Upper lobe of left lung (tissue), 6 donors: ENCODE results near the gene RHBDD2. TPM values are rescaled to one million over a fixed set of nuclear protein-coding genes. Genes with fewer than 3 reads are reported as not detected.
"Not testable (repeated sequence)": the region's sequence is repeated elsewhere in the genome, so short reads cannot be mapped to it uniquely, and the experiment has no call there.

Experiments
- ATAC-seq, 2 donors: fragments of 200-7000 bp; cut with Tn5 transposase; one replicate each; pipeline ENCODE4 v1.9.1; 2022; ENCODE audit warnings: mild to moderate bottlenecking in 2 of 2, moderate library complexity in 2 of 2; ENCODE audit not compliant: low FRiP score in 2 of 2
- DNase-seq, 2 donors: peaks; one replicate each; pipeline ENCODE4 v3.0.0-alpha.2; 2019 to 2020
- H3K27ac ChIP-seq, 4 donors: fragments of 200-600 bp; sonication (generic); one replicate each; pipeline ENCODE4 v1.5.1; 2016 to 2019
- H3K27me3 ChIP-seq, 4 donors: fragments of 200-600 bp; sonication (generic); one replicate each; pipeline ENCODE4 v1.5.1; 2017 to 2019
- H3K36me3 ChIP-seq, 4 donors: fragments of 200-600 bp; sonication (generic); one replicate each; pipeline ENCODE4 v1.5.1; 2016 to 2019
- H3K4me1 ChIP-seq, 4 donors: fragments of 200-600 bp; sonication (generic); one replicate each; pipeline ENCODE4 v1.5.1; 2018 to 2019
- H3K4me3 ChIP-seq, 4 donors: fragments of 200-600 bp; sonication (generic); one replicate each; pipeline ENCODE4 v1.5.1; 2017 to 2019; ENCODE audit warnings: mild to moderate bottlenecking in 2 of 4, moderate library complexity in 1 of 4
- H3K9me3 ChIP-seq, 4 donors: fragments of 200-600 bp; sonication (generic); one replicate each; pipeline ENCODE4 v1.5.1; 2018 to 2019
- EP300 ChIP-seq, 4 donors: sonication (generic); formaldehyde crosslinking; IDR thresholded peaks; one replicate each; pipeline ENCODE4 v1.5.1; 2017; ENCODE audit warnings: antibody characterized with exemption in 4 of 4, control low read depth in 2 of 4
- POLR2A ChIP-seq, 4 donors: fragments of 450-650 bp; IDR thresholded peaks; one replicate each; pipeline ENCODE4 v1.5.1; 2016 to 2017; ENCODE audit warnings: antibody characterized with exemption in 4 of 4, mild to moderate bottlenecking in 2 of 4
- POLR2AphosphoS5 ChIP-seq, 2 donors: sonication (generic); formaldehyde crosslinking; IDR thresholded peaks; one replicate each; pipeline ENCODE4 v1.5.1; 2017; ENCODE audit warnings: antibody characterized with exemption in 2 of 2
- WGBS, 2 donors: methylation state at CpG; one replicate each; pipeline ENCODE4 v1.1.5; 2017 to 2018; 5-methylcytosine and 5-hydroxymethylcytosine counted together
- total RNA-seq, 6 donors: library from RNA; depleted of rRNA in 4 of 6; stranded (reverse); fragments of >200 nt in 4 of 6; gene quantifications; one replicate each; pipeline versions ENCODE4 v1.1.0 to v1.2.1, GENCODE V29; 2016 to 2021
- TF ChIP-seq, protein P1 (sequence below), 6 experiments: fragments of 450-650 bp in 4 of 6; fragments of 200-600 bp in 2 of 6; sonication (generic) in 2 of 6; IDR thresholded peaks; one replicate each; pipeline ENCODE4 v1.5.1; 2016 to 2019; ENCODE audit warnings: antibody characterized with exemption in 6 of 6
- donor health status: DM: no; HTN: no; CAD: no; lungs with moderate emphysema.
- donor health status: DM: no; HTN: yes; CAD: no; lungs with severe emphysema.

The RHBDD2 gene
- total RNA-seq, 6 donors from 2014 or later = 35.6 to 132 (median 82.5) TPM

DNA sequence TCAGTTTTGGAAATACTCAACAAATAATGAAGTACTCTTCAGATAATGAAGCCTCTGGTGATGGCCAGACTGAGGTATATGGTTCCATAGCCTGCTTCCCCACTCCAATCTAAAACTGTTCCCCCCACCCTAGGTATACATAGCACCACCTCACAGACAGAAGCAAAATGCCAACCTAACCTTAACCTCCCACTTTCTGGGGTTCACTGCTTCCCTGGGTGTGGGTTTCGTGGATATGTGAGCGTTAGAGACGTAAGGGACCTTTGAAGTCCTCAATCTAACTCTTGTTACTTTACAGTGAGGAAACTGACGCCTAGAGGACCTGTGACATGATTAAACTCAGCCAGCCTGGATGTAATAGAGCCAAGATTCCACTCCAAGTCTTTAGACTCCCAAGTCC lies 1.4 kb downstream of the RHBDD2 start:
- peak overlapping the region in 2 of 4 donors; percentile 78 to 91 for H3K4me3 ChIP-seq
- TF ChIP-seq POLR2A (IDR thresholded peaks at IDR 0.05) = no peak
- TF ChIP-seq, protein P1, sequence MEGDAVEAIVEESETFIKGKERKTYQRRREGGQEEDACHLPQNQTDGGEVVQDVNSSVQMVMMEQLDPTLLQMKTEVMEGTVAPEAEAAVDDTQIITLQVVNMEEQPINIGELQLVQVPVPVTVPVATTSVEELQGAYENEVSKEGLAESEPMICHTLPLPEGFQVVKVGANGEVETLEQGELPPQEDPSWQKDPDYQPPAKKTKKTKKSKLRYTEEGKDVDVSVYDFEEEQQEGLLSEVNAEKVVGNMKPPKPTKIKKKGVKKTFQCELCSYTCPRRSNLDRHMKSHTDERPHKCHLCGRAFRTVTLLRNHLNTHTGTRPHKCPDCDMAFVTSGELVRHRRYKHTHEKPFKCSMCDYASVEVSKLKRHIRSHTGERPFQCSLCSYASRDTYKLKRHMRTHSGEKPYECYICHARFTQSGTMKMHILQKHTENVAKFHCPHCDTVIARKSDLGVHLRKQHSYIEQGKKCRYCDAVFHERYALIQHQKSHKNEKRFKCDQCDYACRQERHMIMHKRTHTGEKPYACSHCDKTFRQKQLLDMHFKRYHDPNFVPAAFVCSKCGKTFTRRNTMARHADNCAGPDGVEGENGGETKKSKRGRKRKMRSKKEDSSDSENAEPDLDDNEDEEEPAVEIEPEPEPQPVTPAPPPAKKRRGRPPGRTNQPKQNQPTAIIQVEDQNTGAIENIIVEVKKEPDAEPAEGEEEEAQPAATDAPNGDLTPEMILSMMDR (IDR thresholded peaks at IDR 0.05) = no peak
- no peak for DNase-seq
- peak overlapping the region in 1 of 4 donors; percentile 86 for H3K27ac ChIP-seq
- peaks cover 23 to 47% (median 38%) of the 10 kb centered on the region in 4 donors for H3K36me3 ChIP-seq
- H3K27me3 ChIP-seq = no peaks in the 10 kb centered on the region
- ATAC-seq = no peak
- peaks cover 18 to 26% (median 22%) of the 10 kb centered on the region in 4 donors for H3K4me1 ChIP-seq
- 85 to 90% methylated on average over 4 of the region's 4 CpGs for WGBS, 2 donors
- no peaks in the 10 kb centered on the region for H3K9me3 ChIP-seq

DNA sequence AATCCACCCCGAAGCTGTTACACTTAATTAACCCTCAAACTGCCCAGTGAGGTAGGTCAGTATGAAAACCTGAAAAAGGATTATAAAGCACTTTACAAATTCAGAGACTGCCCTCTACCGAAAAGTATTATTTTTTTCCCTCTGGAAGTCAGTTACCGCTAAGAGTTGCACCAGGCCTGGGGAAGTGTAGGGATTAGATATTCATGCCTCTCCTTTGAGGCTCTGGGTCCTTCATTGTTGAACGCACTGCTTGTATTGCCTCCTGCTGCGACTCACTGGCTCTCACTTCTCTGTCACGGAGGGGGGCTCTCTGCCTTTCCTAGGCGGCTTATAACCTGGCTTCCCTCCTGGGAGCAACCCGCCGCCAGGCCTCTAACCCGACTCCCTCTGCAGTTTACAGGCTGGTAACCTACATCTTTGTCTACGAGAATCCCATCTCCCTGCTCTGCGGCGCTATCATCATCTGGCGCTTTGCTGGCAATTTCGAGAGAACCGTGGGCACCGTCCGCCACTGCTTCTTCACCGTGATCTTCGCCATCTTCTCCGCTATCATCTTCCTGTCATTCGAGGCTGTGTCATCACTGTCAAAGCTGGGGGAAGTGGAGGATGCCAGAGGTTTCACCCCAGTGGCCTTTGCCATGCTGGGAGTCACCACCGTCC lies 2.7 kb downstream of the RHBDD2 start:
- no peaks in the 10 kb centered on the region for H3K9me3 ChIP-seq
- no peak for TF ChIP-seq POLR2AphosphoS5 (IDR thresholded peaks at IDR 0.05)
- no peak for TF ChIP-seq EP300 (IDR thresholded peaks at IDR 0.05)
- TF ChIP-seq, protein P1 (IDR thresholded peaks at IDR 0.05) = no peak
- no peak for TF ChIP-seq POLR2A (IDR thresholded peaks at IDR 0.05)
- WGBS, 2 donors = 88 to 92% methylated on average over 23 of the region's 23 CpGs
- no peaks in the 10 kb centered on the region for H3K27me3 ChIP-seq
- no peak overlapping the region for H3K27ac ChIP-seq
- DNase-seq (no peak), ATAC-seq (no peak)
- no peak overlapping the region for H3K4me3 ChIP-seq
- H3K36me3 ChIP-seq = peaks cover 26 to 60% (median 46%) of the 10 kb centered on the region in 4 donors
- H3K4me1 ChIP-seq = peaks cover 18 to 26% (median 22%) of the 10 kb centered on the region in 4 donors

DNA sequence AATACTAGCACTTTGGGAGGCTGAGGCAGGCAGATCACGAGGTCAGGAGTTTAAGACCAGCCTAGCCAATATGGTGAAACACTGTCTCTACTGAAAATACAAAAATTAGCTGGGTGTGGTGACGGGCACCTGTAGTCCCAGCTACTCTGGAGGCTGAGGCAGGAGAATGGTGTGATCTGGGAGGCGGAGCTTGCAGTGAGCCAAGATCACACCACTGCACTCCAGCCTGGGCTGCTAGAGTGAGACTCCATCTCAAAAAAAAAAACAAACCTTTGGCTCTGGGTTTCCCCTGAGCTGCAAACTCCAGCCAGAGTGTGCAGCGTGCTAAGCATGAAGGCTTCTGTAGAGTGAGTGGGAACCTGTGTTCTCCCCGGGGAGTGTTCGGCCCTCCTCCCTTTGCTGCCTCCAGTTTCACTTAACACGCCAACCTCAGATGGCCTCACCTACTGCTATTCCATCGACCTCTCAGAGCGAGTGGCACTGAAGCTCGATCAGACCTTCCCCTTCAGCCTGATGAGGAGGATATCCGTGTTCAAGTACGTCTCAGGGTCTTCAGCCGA lies 4.5 kb downstream of the RHBDD2 start:
- WGBS, 2 donors = 94 to 95% methylated on average over 13 of the region's 13 CpGs
- H3K9me3 ChIP-seq, H3K4me3 ChIP-seq, H3K27me3 ChIP-seq, DNase-seq, ATAC-seq: not testable (repeated sequence)
- Histone ChIP-seq H3K4me1 (peaks cover 13 to 24% (median 15%) of the 10 kb centered on the region in 4 donors), H3K36me3 (peaks cover 26 to 75% (median 59%) of the 10 kb centered on the region in 4 donors), H3K27ac (peak overlapping the region in 1 of 4 donors; percentile 7)

DNA sequence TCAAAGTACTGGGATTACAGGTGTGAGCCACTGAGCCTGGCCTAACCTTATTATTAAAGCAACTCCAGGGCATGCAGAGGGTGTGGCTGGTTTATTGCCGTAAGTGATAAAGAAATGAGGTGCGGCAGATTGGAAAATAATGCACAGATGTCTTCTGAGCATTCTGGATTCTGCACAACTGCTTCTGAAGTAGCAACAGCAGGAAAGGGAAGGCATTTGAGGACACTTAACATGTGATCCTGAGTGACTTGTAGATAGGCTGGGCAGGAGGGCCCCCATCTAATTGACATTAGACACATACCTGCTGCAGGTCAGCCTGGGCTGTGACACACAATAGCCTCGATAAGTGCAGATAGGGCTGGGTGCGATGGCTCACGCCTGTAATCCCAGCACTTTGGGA lies 5.6 kb downstream of the RHBDD2 start:
- Histone ChIP-seq H3K27me3 (no peaks in the 10 kb centered on the region), H3K36me3 (peaks cover 26 to 84% (median 61%) of the 10 kb centered on the region in 4 donors), H3K27ac (no peak overlapping the region), H3K9me3 (no peaks in the 10 kb centered on the region), H3K4me1 (peaks cover 10 to 31% (median 18%) of the 10 kb centered on the region in 4 donors), H3K4me3 (no peak overlapping the region)
- TF ChIP-seq POLR2A (IDR thresholded peaks at IDR 0.05) (no peak), EP300 (IDR thresholded peaks at IDR 0.05) (no peak), POLR2AphosphoS5 (IDR thresholded peaks at IDR 0.05) (no peak)
- TF ChIP-seq, protein P1 (IDR thresholded peaks at IDR 0.05) = no peak
- DNase-seq = no peak
- WGBS, 2 donors = 88 to 93% methylated on average over 5 of the region's 5 CpGs
- ATAC-seq = no peak

DNA sequence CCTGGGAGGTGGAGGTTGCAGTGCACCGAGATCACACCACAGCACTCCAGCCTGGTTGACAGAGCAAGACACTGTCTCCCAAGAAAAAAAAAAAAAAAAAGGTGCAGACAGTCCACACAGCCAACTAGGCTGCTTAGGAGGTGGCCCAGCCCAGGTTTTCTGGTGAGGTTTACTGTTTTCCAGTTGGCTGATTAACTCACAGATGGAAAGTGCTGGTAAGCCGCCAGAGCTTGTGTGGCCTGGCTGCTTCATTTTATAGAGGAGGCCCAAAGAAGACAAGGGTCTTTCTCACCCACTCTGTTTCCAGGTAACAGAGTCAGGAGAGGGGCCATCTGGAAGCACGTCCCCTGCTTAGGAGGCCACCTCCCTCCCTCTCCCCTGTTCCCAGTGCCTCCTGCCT lies 6.2 kb downstream of the RHBDD2 start:
- no peak for DNase-seq
- Histone ChIP-seq H3K36me3 (peaks cover 26 to 84% (median 61%) of the 10 kb centered on the region in 4 donors), H3K27ac (no peak overlapping the region), H3K4me1 (peaks cover 4 to 31% (median 13%) of the 10 kb centered on the region in 4 donors), H3K27me3 (no peaks in the 10 kb centered on the region), H3K9me3 (no peaks in the 10 kb centered on the region), H3K4me3 (no peak overlapping the region)
- WGBS, 2 donors = 93 to 96% methylated on average over 3 of the region's 3 CpGs
- TF ChIP-seq, protein P1 (IDR thresholded peaks at IDR 0.05) = no peak
- TF ChIP-seq POLR2A (IDR thresholded peaks at IDR 0.05) = no peak
- no peak for TF ChIP-seq EP300 (IDR thresholded peaks at IDR 0.05)
- no peak for TF ChIP-seq POLR2AphosphoS5 (IDR thresholded peaks at IDR 0.05)
- ATAC-seq = no peak
